MM.1S (cell line): ENCODE data around the gene C7orf33.

Experiments
- EZH2 ChIP-seq: fragments of 300-600 bp; sonication (generic); optimal IDR thresholded peaks from 2 replicates; pipeline ENCODE3; 2017; ENCODE audit warnings: low read depth, mild to moderate bottlenecking, antibody characterized with exemption, low read length, mixed read lengths
- EZH2phosphoT487 ChIP-seq: fragments of 300-600 bp; sonication (generic); IDR thresholded peaks from 2 replicates; pipeline ENCODE4 v1.6.1; 2018; ENCODE audit warnings: antibody characterized with exemption, low read length
- TF ChIP-seq, protein P1 (sequence below): fragments of 300-600 bp; sonication (generic); IDR thresholded peaks from 2 replicates; pipeline ENCODE4 v1.5.1; 2016; ENCODE audit warnings: antibody characterized with exemption, low read length, mixed read lengths

- TF ChIP-seq, protein P1, sequence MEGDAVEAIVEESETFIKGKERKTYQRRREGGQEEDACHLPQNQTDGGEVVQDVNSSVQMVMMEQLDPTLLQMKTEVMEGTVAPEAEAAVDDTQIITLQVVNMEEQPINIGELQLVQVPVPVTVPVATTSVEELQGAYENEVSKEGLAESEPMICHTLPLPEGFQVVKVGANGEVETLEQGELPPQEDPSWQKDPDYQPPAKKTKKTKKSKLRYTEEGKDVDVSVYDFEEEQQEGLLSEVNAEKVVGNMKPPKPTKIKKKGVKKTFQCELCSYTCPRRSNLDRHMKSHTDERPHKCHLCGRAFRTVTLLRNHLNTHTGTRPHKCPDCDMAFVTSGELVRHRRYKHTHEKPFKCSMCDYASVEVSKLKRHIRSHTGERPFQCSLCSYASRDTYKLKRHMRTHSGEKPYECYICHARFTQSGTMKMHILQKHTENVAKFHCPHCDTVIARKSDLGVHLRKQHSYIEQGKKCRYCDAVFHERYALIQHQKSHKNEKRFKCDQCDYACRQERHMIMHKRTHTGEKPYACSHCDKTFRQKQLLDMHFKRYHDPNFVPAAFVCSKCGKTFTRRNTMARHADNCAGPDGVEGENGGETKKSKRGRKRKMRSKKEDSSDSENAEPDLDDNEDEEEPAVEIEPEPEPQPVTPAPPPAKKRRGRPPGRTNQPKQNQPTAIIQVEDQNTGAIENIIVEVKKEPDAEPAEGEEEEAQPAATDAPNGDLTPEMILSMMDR: no peak
- TF ChIP-seq EZH2phosphoT487: no peak
- TF ChIP-seq EZH2: no peak
These were observed 24.6 kb downstream of the C7orf33 start for GRCh38 chr7:148615085-148615730.
